ENCODE data around the gene SLC25A33.

- TF ChIP-seq EZH2 (IDR thresholded peaks at IDR 0.05; ENCODE audit: borderline replicate concordance, low read depth, low read length, severe bottlenecking), result no peak
- no peak for TF ChIP-seq CTCF (IDR thresholded peaks at IDR 0.05; ENCODE audit: borderline replicate concordance, extremely low read depth, low read length, poor library complexity, severe bottlenecking)
Observed at GRCh38 chr1:9592510-9593075, 53.3 kb downstream of the SLC25A33 start.

All from DND-41 (cell line).